ENCODE data around the gene VRK2. TPM values are rescaled to one million over a fixed set of nuclear protein-coding genes. Genes with fewer than 3 reads are reported as not detected.

Gene VRK2
- total and polyA plus RNA-seq, 10 of the 15 experiments (the other 5 are each of a cell fraction or from before 2014, with no cell fraction given): 26.5 to 78.0 (median 57.3) TPM

DNA sequence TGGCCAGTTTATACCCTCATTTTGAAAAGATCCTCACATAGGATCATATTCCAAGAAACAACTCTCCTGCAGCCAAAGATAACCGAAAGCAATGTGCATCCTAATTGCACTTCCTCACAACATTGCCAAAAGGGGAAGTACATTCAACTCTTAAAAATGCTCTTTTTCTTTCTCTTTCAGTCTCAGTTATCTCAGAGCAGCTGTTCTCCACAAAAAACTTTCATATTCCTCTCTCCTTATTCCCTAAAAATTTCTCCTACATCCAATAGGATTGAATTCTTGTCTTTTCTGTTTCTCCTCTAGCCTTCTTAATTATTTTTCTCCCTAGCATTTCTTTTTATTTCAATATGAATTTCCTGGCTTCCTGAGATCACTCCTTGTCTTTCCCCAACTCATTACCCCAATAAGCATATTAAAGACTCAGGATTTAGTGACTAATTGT is 7.4 kb upstream of the VRK2 start (continued):
- TF ChIP-seq KLF5 (IDR thresholded peaks at IDR 0.05; ENCODE audit: partially characterized antibody): no peak
- no peak for TF ChIP-seq CEBPB (IDR thresholded peaks at IDR 0.05; ENCODE audit: borderline replicate concordance in 1 of 2, low read depth in 2 of 2, low read length in 2 of 2)
- no peak for TF ChIP-seq BRCA1 (IDR thresholded peaks at IDR 0.05; ENCODE audit: low read depth, low read length)
- no peak for TF ChIP-seq HSF1 (IDR thresholded peaks at IDR 0.05; ENCODE audit: low read depth, low read length)
- TF ChIP-seq NRF1 (conservative IDR thresholded peaks at IDR 0.05; ENCODE audit: low read depth, low read length): no peak
- TF ChIP-seq EZH2 (IDR thresholded peaks at IDR 0.05; ENCODE audit: borderline replicate concordance, control insufficient read depth, low read depth, low read length): no peak
- no peak for TF ChIP-seq MEF2A (IDR thresholded peaks at IDR 0.05; ENCODE audit: insufficient read depth, low read depth, low read length)
- no peak for TF ChIP-seq CREM (IDR thresholded peaks at IDR 0.05; ENCODE audit: low read depth)
- TF ChIP-seq TAF1 (IDR thresholded peaks at IDR 0.05; ENCODE audit: borderline replicate concordance, low read depth, low read length): no peak
- TF ChIP-seq EP300 (IDR thresholded peaks at IDR 0.05; ENCODE audit: borderline replicate concordance in 1 of 2, control insufficient read depth in 1 of 2, low read depth in 2 of 2, low read length in 2 of 2): peak in 1 of 2 experiments; percentile 59; a peak in 1 of 4 replicates
- TF ChIP-seq STAT3 (IDR thresholded peaks at IDR 0.05; ENCODE audit: low read depth, low read length): no peak
- no peak for TF ChIP-seq MEF2B (IDR thresholded peaks at IDR 0.05; ENCODE audit: partially characterized antibody, poor library complexity, severe bottlenecking)
- TF ChIP-seq, protein P1, sequence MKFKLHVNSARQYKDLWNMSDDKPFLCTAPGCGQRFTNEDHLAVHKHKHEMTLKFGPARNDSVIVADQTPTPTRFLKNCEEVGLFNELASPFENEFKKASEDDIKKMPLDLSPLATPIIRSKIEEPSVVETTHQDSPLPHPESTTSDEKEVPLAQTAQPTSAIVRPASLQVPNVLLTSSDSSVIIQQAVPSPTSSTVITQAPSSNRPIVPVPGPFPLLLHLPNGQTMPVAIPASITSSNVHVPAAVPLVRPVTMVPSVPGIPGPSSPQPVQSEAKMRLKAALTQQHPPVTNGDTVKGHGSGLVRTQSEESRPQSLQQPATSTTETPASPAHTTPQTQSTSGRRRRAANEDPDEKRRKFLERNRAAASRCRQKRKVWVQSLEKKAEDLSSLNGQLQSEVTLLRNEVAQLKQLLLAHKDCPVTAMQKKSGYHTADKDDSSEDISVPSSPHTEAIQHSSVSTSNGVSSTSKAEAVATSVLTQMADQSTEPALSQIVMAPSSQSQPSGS (IDR thresholded peaks at IDR 0.05; ENCODE audit: low read length): 0 out of 2 replicates have a peak, but pooled peaks have one; percentile 13
- TF ChIP-seq, protein P2, sequence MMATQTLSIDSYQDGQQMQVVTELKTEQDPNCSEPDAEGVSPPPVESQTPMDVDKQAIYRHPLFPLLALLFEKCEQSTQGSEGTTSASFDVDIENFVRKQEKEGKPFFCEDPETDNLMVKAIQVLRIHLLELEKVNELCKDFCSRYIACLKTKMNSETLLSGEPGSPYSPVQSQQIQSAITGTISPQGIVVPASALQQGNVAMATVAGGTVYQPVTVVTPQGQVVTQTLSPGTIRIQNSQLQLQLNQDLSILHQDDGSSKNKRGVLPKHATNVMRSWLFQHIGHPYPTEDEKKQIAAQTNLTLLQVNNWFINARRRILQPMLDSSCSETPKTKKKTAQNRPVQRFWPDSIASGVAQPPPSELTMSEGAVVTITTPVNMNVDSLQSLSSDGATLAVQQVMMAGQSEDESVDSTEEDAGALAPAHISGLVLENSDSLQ (IDR thresholded peaks at IDR 0.05): no peak
- TF ChIP-seq, protein P3, sequence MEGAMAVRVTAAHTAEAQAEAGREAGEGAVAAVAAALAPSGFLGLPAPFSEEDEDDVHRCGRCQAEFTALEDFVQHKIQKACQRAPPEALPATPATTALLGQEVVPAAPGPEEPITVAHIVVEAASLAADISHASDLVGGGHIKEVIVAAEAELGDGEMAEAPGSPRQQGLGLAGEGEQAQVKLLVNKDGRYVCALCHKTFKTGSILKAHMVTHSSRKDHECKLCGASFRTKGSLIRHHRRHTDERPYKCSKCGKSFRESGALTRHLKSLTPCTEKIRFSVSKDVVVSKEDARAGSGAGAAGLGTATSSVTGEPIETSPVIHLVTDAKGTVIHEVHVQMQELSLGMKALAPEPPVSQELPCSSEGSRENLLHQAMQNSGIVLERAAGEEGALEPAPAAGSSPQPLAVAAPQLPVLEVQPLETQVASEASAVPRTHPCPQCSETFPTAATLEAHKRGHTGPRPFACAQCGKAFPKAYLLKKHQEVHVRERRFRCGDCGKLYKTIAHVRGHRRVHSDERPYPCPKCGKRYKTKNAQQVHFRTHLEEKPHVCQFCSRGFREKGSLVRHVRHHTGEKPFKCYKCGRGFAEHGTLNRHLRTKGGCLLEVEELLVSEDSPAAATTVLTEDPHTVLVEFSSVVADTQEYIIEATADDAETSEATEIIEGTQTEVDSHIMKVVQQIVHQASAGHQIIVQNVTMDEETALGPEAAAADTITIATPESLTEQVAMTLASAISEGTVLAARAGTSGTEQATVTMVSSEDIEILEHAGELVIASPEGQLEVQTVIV (IDR thresholded peaks at IDR 0.05; ENCODE audit: borderline replicate concordance, partially characterized antibody): no peak
- TF ChIP-seq POLR2AphosphoS5 (IDR thresholded peaks at IDR 0.05; ENCODE audit: low read length): no peak
- TF ChIP-seq ZNF217 (IDR thresholded peaks at IDR 0.05): peak; percentile 52; the same call in 1 of the 2 replicates
- no peak for TF ChIP-seq RFX5 (IDR thresholded peaks at IDR 0.05; ENCODE audit: low read depth, low read length)
- TF ChIP-seq JUNB (IDR thresholded peaks at IDR 0.05): no peak
- no peak for TF ChIP-seq ZNF207 (IDR thresholded peaks at IDR 0.05; ENCODE audit: borderline replicate concordance)
- TF ChIP-seq, protein P4, sequence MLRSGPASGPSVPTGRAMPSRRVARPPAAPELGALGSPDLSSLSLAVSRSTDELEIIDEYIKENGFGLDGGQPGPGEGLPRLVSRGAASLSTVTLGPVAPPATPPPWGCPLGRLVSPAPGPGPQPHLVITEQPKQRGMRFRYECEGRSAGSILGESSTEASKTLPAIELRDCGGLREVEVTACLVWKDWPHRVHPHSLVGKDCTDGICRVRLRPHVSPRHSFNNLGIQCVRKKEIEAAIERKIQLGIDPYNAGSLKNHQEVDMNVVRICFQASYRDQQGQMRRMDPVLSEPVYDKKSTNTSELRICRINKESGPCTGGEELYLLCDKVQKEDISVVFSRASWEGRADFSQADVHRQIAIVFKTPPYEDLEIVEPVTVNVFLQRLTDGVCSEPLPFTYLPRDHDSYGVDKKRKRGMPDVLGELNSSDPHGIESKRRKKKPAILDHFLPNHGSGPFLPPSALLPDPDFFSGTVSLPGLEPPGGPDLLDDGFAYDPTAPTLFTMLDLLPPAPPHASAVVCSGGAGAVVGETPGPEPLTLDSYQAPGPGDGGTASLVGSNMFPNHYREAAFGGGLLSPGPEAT (IDR thresholded peaks at IDR 0.05; ENCODE audit: low read depth): peak; percentile 93
